GM03348 (cell line): ENCODE results near the gene ZNF627.
"Not testable (repeated sequence)": the region's sequence is repeated elsewhere in the genome, so short reads cannot be mapped to it uniquely, and the experiment has no call there.

Experiments
- DNase-seq: peaks from one replicate; pipeline ENCODE4 v3.0.0; 2012; ENCODE audit warnings: low spot score

The ZNF627 gene

DNA sequence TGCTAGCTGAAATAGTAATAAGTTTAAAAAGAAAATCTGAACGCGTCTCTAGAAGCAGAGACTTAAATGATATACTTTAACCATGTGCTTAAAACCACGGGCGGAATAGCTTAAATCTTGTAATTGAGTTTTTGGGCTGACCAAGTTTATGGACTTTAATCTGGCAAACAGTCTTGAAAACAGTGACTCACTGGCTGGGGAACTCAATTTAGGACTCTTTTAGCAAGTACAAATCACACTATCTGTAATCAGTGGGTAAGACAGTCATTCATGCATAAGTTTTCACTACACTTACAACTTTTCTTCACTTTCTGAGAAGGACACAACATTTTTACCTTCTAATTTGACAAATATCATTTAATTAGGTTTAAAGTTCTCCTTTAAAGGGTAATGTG is 26.8 kb downstream of the ZNF627 start:
- peak; percentile 45 for DNase-seq

GRCh38 chr19:11626252-11626651 is 29.0 kb downstream of the ZNF627 start:
- DNase-seq: no peak

DNA sequence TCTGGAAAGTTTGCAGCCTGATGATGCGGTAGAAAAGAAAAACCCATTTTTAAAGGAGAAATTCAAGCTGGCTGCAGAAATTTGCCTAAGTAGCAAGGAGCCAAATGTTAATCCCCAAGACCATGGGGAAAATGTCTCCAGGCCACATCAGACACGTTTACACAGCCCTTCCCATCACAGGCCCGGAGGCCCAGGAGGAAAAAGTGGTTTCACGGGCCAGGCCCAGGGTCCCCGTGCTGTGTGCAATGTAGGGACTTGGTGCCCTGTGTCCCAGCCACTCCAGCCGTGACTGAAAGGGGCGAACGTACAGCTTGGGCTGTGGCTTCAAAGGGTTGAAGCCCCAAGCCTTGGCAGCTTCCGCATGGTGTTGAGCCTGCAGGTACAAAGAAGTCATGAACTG is 35.9 kb downstream of the ZNF627 start:
- DNase-seq: no peak

DNA sequence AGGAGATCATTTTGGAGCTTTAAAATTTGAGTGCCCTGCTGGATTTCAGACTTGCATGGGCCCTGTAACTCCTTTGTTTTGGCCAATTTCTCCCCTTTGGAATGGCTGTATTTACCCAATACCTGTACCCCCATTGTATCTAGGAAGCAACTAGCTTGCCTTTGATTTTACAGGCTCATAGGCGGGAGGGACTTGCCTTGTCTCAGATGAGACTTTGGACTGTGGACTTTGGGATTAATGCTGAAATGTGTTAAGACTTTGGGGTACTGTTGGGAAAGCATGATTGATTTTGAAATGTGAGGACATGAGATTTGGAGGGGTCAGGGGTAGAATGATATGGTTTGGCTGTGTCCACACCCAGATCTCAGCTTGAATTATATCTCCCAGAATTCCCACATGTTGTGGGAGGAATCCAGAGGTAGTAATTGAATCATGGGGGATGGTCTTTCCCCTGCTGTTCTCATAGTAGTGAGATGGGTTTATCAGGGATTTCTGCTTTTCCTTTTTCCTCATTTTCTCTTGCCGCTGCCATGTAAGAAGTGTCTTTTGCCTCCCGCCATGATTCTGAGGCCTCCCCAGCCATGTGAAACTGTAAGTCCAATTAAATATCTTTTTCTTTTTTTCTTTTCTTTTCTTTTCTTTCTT is 36.9 kb downstream of the ZNF627 start:
- DNase-seq: not testable (repeated sequence)

DNA sequence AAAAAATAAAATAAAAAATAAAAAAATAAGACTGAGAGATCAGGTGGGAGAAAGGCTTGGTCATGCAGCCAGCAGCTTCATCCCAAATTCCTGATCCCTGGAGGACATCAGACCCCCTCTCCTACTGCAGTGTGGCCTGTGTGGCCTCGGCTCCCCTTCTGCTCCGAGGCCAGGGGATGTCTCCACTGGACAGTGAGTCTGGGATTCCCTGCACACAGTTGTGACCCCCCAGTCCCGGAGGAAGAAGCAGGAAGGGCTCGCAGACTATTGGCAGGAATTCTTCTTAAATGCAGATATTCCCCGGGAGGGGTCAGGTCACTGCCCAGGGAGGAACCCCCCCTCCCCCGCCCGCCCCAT is 41.9 kb downstream of the ZNF627 start:
- DNase-seq: no peak

DNA sequence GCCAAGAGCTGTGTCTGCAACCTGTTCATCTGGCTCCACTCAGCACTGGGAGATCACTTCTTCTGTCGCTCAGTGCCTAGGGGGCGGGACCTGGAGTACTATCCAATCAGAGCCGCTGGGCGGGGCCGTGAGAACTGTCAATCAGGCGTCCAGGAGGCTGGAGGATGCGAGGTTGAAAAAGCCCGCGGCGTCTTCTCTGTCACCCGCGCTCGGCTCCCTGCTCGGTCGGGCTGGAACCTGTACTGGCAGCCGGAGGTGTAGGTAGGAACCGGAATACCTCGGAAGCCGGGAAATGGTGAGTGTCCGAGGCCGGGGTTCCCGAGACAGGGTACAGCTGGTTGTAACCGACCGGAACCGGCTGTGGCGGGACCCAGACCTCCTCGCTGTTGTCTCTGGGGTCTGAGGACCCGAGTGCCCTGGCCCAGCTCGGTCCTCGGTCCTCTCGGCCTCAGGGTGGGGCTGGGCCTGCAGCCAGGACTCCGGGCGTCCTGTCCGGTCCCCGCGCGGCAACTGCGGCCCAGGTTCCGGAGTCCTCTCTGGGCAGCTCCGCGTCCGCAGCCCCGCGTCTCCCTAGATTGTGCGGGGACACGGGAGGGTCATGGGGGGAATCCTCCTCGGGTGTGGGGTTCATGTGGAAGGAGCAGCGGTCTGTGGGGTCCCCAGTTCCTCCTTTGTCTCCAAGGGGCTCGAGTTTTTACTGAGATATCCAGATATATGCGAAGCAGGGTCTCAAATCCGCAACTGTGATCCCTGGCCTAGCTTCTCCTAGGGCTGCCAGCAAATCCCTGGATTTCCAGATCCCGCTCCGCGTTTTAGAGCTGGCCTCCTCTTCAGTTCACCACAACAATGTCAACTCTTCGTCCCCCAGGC is 42.6 kb downstream of the ZNF627 start:
- DNase-seq: peak; percentile 98

DNA sequence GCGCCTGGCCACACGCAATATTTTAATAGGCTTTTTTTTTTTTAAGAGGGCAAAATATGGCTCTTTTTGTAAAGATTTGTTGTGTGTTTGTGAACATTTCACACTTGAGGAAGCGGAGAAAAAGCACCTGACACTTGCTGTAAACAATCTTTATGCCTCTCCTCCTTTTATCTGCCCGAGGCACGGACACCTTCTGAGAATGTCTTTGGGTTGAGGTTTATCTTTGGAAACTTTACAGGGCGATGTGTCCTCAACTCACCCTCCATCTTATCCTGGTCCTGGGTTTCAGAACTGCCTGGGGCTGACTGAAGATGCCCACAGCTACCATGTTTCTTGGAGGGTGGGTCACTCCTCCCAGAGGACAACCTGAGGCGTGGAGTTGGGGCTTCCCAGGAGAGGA is 44.0 kb downstream of the ZNF627 start:
- no peak for DNase-seq

DNA sequence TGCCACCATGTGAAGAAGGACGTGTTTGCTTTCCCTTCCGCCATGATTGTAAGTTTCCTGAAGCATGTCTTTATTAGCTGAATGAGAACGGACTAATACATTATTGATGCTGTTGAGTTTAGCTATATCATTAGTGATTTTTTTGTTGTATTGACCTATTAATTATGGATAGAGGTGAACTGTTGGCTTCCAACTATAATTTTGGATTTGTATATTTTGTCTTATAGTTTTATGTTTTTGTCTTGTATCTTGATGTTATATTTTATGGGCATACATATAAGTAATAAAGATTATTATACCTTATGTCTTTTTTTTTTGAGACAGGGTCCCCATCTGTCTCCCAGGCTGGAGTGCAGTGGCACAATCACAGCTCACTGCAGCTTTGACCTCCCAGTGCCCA is 45.6 kb downstream of the ZNF627 start:
- DNase-seq: no peak

DNA sequence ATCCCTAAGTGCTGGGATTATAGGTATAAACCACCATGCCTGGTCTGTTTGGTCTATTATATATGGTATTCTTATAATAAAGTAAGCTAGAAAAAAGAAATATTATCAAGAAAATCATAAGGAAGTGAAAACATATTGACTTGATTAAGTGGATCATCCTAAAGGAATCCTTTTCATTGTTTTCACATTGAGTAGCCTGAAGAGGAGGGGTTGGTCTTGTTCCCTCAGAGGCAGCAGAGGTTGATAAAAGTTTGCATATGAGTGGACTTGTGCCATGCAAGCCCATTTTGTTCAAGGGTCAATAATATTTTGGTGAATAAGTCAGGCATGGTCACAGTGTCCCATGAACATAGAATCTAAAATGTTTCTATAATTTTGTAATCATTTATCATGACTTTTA is 52.7 kb downstream of the ZNF627 start:
- DNase-seq: peak; percentile 54

DNA sequence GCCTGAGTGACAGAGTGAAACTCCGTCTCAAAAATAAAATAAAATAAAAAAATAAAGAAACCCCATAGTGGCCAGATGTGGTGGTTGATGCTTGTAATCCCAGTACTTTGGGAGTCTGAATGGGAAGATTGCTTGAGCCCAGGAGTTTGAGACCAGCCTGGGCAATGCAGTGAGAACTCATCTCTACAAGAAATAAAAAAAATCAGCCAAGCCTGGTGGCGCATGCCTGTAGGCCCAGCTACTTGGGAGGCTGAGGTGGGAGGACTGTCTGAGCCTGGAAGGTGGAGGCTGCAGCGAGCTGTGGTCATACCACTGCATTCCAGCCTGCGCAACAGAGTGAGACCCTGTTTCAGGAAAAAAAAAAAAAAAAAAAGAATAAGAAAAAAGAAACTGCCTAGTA is 53.8 kb downstream of the ZNF627 start:
- DNase-seq: no peak

DNA sequence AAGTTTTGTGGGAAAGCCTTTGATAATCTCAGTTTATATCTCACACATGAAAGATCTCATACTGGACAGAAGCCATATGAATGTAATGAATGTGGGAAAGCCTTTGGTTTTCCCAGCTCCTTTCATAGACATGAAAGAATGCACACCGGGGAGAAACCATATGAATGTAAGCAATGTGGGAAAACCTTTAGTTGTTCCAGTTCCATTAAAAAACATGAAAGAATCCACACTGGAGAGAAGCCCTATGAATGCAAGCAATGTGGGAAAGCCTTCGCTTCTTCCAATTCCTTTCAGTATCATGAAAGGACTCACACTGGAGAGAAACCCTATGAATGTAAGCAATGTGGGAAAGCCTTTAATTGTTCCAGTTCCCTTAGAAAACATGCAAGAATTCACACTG is 54.8 kb downstream of the ZNF627 start:
- no peak for DNase-seq

GRCh38 chr19:11652492-11652891 is 55.2 kb downstream of the ZNF627 start:
- DNase-seq: no peak

GRCh38 chr19:11656535-11656934 is 59.3 kb downstream of the ZNF627 start:
- no peak for DNase-seq

DNA sequence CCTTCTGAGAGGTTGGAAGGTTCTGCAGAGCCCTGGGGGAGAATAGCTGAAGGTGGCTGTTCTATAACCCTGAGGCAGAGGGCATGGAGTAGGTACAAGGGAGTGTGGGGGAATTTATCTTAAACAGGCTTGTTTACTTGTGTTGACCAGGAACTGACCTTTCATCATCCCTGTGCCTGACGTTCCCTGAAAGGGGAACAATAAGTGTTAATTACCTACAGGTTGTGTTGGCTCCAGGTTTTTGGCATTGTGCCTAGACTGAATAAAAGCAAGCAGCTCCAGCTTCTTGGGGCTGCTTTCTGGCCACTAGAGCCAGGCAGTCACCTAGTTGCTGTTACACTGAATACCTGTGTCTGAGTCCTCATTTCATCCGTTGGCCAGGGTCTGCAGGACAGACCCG is 60.0 kb downstream of the ZNF627 start:
- no peak for DNase-seq

DNA sequence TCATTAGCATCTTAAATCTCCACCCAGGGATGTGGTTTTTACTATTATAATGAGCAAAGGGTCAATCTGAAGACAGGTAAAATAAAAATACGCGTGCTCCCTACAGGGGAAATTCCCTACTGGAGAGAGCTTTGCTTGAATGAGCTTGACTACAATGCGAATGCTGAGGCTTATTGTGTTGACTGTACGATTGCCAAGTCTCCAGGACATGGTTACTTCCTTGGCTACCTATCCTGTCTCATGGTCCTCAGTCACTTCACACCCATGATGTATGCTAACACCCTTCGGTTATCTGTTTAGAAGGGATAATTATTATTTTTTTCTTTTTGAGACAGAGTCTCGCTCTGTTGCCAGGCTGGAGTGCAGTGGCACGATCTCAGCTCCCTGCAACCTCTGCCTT is 61.7 kb downstream of the ZNF627 start:
- DNase-seq: no peak

GRCh38 chr19:11659612-11660011 is 62.3 kb downstream of the ZNF627 start:
- DNase-seq: peak; percentile 42

DNA sequence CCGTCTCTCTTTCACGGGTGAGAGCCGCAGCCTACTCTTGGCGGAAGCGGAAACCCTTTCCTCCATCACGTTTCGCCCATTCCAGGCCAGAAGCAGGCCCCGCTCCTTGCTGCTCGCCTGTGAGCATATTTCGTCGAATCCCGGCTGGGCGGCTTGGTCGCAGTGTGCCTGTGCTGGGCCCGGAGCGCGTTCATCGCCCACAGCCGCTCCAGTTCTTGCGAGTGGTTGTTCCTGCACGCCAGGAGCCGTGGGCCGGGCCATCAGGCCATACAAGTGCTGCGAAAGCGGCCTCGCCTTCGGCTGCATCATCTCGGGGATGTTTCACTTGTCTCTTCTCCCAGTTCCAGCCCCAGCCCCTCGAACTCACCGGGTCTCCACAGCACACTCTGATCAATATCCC is 65.0 kb downstream of the ZNF627 start:
- no peak for DNase-seq

DNA sequence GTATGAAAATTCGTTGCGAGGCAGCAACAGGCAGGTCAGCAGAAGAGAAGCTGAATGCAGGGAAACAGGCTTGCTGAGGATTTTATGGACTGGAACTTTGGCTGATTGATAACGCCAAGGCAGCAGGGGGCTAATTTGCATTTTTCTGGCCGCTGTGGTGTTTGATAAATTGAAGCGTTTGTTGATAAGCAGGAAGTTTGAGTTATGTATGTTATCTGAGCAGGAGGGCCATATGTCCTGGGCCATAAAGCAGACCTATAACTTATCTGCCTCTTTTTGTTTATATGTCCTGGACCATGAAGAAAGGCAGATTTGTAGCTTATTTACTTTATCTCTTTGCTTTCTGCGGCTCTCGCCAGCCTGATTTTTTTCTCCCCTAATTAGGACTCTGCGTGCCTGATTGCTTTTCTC is 65.9 kb downstream of the ZNF627 start:
- no peak for DNase-seq
